HG02884 (cell line): ENCODE measurements around the gene DNAH9.

Experiments used
- ATAC-seq: cut with Tn5 transposase; IDR thresholded peaks from one replicate; pipeline ENCODE4 v1.9.1; 2021; ENCODE audit warnings: mild to moderate bottlenecking, moderate library complexity; ENCODE audit not compliant: unreplicated experiment

Gene DNAH9

DNA sequence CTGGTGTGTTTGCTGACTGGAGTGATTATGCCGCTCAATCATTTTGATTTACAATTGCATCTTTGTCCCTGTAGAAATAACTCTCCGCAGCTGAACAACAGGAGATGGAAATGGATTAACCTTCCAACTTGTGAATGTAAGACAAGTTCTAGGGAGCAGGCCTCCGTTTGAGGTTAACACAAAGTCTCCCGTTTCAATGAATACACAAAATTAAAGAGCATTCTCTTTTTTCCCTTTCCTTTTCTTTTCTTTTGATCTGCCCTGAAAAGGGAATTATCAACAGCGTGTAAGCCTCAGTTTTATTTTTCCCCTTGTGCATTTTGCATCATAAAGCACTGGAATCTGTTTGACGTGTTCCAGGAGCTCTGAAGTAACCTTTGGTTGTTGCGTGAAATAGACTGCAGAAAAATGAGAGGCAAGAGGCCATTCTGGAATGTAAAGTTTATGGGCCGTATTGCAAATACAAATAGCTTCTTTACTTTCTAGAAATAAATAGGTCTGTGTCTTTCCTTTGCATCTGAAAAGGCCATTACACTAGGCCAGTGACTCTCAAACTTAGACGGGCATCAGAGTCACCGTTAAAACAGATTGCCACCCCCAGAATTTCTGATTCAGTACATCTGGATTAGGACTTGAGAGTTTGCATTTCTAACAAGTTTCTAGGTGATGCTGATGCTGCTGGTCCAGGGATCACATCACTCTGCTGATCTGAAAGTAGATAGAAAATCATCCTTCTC lies 234.3 kb downstream of the DNAH9 start:
- no peak for ATAC-seq

DNA sequence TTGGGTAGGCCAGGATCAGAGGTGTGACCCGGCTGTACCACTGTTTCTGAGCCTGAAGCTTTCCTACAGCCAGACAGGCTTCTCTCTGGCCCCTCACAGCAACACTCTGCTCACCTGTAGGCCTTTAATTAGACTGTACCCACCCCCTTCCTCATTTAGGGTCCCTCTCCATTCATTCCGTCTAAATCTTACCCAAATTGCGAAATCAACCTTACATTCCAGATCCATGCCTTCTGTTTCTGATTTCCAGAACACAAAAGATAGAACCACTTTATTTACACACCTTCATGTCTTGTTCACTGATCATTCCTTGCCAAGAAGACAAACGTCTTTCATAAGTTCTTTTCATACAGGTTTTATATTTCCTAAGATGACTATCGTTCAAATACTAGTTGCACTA lies 238.2 kb downstream of the DNAH9 start:
- no peak for ATAC-seq

GRCh38 chr17:11840052-11840451 lies 241.8 kb downstream of the DNAH9 start:
- ATAC-seq, result no peak

DNA sequence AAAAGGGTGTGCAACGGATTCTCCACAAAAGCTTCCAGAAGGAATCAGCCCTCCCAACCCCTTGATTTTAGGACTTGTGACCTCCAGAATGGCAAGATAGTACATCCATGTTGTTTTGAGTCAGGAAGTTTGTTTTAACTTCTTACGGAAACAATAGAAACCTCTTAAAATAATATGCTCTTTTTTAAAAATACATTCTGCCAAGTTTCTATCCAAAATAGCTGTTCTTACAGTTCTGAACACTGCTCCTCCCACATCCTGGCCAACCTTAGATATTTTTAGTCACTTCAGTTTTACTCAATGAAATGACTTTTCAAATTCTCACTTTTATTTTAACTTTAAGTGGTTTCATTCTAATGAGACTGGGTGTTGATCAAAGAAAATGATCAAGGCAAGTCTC lies 242.6 kb downstream of the DNAH9 start:
- no peak for ATAC-seq

DNA sequence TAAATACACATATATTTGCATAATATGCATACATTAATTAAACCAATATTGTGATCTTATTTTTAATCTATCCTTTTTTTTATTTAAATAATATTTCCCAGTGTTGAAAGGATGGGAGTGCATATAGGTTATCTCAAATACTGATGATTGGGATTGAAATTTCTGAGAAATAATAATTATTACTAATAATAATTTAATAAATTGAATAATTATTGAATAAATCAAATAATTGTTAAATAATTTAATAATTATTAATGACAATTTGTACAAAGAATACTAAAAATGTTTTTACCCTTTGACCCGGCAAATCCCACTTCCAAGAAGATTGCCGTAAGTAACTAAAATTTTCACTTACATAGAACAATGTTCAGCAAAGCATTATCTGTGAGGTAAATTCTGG lies 250.1 kb downstream of the DNAH9 start:
- no peak for ATAC-seq

DNA sequence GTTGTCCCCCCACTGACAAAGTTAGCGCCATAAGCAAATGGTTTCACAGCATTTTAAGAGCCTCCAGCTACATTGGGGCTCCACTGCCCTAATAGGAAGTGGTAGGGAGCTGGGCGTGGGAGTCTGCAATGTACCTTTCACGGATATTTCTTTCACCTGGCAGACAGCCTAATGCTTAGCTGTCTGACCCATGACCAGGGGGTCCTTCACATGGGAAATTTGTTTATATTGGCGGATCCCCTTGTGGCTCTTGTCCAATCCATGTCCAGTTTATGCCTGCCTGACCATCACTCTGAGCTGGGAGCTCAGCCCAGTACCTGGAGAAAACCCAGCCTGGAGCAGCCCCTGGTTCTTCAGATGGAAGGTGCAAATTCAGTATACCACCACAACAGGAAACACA lies 254.0 kb downstream of the DNAH9 start:
- no peak for ATAC-seq

DNA sequence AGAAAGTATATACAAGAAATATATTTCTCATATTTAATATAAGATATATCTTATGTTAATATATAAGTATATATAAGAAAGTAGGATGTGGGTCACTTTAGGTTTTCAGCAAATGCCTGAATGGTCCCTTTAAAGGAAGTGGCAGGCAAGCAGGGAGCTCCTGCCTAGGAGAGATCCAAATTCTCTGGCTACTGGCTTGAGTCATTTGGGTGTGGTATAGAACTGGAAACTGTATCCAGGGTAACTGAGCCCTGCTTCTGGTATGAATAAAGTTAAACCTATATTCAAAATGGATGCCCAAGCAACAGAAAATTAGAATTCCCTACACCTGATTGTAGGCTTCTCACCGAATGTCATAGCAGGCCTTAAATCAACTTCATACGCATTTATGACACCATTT lies 254.6 kb downstream of the DNAH9 start:
- ATAC-seq, result no peak

GRCh38 chr17:11853321-11854151 lies 255.3 kb downstream of the DNAH9 start:
- no peak for ATAC-seq

- no peak for ATAC-seq
These were observed 257.0 kb downstream of the DNAH9 start for GRCh38 chr17:11855306-11855705.

GRCh38 chr17:11857006-11857405 lies 258.7 kb downstream of the DNAH9 start:
- ATAC-seq, result no peak

GRCh38 chr17:11869680-11870394 lies 271.6 kb downstream of the DNAH9 start:
- no peak for ATAC-seq

DNA sequence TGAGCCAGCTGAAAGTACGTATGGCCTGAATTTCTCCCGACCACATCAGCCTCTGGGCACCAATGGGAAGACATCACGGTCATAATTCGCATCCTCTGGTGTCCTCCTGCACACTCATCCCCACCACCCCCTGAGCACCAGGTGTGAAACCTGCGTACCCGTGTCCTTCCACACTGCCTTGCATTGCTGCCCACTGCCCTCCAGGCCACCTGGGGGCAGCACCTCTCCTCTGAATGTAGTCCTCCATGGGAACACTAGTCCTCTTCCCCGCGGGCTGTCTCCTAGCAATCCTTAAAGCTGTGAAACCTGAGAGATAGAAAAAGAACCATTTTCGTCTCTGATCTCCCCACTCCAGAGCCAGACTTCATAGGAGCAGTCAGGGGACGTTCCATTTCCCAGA lies 273.5 kb downstream of the DNAH9 start:
- no peak for ATAC-seq

DNA sequence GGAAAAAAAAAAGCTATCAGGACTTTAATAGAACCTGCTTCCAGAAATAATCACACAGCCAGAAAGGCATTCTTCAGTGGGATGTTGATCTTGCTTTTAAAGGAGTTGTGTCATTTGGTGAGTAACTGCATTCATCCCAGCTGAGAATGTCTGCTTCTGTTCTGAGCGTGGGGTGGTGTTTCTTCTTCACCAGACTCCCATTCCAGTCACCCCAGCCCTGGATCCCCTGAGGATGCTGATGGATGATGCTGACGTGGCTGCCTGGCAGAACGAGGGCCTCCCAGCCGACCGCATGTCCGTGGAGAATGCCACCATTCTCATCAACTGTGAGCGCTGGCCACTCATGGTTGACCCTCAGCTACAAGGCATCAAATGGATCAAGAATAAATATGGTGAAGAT lies 276.5 kb downstream of the DNAH9 start:
- ATAC-seq, result no peak

DNA sequence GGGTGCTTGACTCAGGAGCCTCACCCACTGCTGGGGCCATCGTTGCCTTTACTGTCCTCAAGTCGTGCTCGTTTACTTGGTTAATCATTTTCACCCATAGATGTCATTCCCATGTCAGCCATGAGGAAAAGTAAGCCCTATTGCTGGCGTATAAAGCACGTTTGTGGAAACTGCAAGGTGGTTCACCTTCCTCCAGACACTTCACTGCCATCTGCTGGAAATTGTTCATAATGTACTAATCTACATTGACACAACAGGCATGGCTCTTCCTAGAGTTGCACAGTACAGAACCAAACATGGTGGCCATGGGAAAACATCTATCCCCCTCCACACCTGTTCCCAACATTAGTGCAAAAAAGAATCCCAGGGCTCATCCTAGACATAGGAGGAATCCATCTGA lies 282.4 kb downstream of the DNAH9 start:
- no peak for ATAC-seq

DNA sequence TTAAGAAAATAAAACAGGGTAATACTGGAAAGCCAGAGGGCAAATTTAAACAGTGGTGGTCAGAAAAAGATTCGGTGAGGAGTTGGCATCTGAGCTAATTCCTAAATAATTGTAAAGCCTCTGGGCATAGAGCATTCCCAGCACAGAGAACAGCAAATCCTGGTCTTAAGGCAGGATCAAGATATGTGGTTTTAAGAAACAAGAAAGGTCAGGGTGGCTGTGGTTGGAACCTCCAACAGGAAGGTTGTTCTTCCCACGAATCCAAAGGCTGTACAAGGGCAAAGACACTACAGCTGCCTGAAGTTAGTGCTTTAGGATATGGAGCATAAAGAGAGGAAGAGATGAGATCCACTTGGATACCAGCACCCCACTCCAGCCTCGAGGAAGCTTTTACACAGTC lies 284.4 kb downstream of the DNAH9 start:
- ATAC-seq, result no peak

DNA sequence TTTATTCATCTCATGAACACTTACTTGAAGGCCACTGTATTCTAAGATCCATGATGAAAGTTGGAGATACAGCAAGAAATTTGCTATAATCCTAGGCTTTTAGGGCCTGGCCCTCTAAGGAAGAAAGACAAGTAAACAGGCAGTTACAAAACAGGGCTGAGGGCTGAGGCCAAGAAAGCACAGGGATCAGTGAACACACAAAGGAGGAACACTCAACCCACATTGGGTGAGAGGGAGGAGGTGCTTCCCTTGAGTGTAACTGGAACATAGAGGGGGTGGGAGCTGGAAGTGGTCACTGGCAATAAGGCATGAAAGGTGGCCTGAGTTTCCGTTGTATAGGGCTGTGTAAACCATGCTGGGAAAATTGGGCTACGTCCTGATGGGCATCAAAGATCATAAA lies 286.8 kb downstream of the DNAH9 start:
- no peak for ATAC-seq

- ATAC-seq, result no peak
These were observed 291.0 kb downstream of the DNAH9 start for GRCh38 chr17:11889266-11889665.

DNA sequence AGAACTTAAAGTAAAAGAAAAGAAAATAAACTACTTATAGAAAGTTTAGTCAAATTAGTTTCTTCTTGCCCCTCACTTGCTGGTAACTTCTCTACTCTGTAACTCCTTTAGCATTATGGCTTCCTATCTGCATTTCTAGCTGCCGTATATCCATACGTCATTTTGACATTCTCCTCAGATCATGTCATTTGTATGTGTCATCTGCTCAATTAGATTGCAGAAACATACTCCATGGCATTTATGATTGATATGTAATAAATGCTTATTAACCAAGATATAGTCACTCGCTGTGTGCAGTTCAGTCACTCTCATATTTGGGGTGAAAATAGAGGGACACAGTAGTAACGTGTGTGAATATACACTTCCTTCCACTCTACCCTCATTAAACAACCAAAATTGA lies 295.6 kb downstream of the DNAH9 start:
- ATAC-seq, result no peak

DNA sequence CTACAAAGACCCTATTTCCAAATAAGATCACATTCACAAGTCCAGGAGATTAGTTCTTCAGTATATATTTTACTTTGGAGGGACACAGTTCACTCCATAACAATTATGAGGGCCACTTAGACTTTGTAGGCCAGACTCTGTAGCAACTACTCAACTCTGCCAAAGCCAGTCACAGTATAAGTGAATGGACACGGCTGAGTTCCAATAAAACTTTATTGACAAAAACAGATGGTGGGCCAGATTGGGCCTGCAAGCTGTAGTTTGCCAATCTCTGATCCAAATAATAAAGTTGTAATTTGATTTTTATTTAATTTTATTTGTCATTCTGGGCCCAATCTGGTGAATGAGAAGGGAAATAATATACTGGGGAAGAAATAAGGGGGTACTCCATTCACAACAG lies 297.9 kb downstream of the DNAH9 start:
- no peak for ATAC-seq

DNA sequence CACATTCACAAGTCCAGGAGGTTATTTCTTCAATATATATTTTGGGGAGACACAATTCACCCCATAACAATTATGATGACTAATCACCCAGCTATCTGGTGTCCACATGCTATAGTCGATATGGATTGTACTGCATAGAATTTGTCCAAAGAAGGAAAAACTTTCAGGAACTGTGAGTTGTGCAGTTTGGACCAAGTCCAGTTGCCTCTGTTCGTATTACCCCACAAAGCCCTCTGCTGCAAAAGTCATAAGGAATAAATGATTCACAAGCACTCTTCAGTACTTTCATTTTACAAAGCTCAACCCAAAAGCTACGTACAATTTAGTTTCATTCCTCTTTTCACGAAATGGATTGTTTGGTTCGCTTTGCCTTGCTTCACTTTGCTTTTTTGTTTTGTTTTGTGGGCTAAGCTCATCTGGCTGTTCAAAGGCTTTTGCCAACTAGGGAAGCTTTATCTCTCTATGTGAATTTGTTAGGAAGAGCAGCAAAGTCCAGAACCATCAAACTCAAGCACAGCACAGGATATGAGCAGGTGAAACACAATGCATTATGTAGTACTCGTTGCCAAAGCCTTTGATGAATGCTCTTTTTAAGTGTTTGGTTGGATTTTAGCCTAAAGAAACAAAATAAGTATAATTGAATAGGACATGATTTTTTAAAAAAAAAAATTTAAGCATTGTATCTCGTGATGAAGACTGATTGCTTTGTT lies 300.4 kb downstream of the DNAH9 start:
- ATAC-seq, result no peak

DNA sequence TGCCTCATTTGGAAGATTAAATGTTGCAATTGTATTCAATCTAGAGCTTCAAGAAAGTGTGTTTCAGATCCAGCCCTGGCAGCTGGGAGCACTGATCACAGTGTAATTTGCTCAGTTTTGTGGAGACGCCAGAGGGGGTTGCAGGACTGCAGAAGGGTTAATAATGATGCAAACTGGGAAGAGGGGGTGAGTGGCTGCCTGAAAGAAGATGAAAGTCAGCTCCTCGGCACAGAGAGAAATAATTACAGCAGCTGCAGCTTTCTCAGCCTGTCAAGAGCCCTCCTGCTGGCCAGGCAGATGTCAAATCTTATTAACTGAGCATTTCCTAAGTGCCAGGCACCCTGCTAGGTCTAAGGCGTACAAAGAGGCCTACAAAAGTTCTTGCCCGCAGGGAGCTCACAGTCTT lies 301.3 kb downstream of the DNAH9 start:
- no peak for ATAC-seq
